ENCODE results near the gene HYLS1.
"Not testable (repeated sequence)": the region's sequence is repeated elsewhere in the genome, so short reads cannot be mapped to it uniquely, and the experiment has no call there.

Gene HYLS1, protein sequence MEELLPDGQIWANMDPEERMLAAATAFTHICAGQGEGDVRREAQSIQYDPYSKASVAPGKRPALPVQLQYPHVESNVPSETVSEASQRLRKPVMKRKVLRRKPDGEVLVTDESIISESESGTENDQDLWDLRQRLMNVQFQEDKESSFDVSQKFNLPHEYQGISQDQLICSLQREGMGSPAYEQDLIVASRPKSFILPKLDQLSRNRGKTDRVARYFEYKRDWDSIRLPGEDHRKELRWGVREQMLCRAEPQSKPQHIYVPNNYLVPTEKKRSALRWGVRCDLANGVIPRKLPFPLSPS

DNA sequence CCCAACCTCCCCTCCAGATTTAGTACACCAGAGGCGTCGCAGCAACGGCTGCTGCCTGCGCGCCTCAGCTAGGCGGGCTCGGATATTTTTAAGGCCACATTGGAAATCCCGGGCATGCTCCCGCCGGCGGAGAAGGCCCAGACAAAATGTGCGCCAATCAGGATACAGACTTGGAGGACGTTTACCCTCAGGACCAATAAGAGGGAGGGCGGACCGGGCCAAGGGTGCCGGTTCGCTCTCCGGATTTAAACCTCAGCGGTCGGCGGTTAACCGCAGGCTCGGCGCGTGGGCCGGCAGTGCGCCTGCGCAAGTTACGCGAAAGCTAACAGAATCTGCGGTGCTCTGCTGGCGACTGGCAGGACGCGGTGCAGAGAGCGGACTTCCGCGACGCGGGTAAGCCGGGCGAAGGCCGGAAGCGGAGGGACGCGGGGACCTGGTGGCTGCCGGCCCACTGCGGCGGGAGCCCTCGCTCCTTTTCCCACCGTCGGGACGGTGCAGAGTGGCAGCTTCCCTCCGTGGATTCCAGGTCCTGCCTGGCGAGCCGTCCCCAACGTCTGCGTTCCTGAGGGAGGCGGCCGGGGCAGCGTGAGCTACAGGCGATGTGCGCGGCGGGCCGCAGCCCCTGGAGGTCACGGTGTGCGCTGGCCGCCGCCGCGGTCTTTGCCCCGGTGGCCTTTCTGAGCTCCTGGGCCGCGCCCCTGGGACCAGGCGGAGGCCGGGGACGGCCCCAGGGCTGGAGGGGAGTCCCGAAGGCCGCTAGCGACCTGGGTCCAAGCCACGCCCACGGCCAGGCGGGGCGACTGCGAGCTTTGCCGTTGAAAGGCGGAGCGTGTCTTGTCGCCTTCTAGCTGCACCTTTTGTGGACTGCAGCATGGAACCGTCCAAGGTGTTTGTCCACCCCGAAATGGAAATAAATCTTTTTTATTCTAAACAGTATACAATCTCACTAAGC lies at the start of gene HYLS1:
Gene HYLS1, plus strand, starts transcription at position 296 of the 952 bp plus-strand sequence. CDS start 11,701 bp downstream, outside the sequence.
- peak; percentile 88 to 93 for DNase-seq (ENCODE audit: low read depth in 2 of 2)

DNA sequence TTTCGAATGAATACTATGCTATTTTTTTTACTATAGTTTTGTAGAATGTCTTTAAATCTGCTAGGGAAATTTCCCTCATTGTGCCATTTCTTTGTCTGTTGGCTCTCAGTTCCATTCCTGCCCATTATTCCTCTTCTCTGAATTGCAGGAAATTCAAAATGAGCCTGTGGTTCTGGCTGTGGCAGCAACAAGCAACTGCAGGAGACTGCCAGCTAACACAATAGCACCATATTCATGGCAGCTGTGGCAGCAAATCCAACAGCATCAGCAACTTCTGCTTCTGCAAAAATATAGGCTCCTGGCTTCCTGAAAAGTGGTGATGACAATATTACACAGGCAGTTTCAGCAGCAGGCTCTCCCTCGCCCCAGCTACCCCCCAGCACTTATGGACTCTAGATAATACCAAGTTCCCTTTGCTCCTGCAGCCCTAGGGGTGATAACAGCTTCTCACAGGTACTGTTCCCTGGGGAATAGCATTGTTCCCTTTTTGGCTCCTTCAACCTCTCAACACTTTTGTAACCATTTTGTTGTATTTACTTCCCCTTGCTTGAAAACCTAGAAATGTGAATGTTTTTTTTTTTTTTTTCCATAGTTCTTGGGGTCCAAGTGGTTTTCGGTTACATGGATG lies 45.0 kb upstream of the HYLS1 start:
- no peak for DNase-seq (ENCODE audit: low read depth in 2 of 2)

DNA sequence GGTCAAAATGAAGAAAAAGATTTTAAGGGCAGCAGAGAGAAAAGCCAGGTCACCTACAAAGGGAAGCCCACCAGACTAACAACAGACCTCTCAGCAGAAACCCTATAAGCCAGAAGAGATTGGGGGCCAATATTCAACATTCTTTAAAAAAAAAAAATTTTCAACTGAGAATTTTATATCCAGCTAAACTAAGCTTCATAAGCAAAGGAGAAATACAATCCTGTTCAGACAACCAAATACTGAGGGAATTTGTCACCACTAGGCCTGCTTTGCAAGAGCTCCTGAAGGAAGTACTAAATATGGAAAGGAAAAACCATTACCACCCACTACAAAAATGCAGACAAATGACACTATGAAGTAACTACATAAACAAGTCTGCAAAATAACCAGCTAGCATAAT lies 41.3 kb upstream of the HYLS1 start:
- no peak for DNase-seq (ENCODE audit: low read depth in 2 of 2)

DNA sequence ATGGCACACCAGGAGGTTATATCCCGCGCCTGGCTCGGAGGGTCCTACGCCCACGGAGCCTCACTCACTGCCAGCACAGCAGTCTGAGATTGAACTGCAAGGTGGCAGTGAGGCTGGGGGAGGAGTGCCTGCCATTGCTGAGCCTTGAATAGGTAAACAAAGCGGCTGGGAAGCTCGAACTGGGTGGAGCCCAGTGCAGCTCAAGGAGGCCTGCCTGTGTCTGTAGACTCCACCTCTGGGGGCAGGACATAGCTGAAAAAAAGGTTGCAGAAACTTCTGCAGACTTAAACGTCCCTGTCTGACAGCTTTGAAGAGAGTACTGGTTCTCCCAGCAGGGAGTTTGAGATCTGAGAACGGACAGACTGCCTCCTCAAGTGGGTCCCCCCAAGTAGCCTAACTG lies 29.8 kb upstream of the HYLS1 start:
- DNase-seq (ENCODE audit: low read depth in 2 of 2), result not testable (repeated sequence)

DNA sequence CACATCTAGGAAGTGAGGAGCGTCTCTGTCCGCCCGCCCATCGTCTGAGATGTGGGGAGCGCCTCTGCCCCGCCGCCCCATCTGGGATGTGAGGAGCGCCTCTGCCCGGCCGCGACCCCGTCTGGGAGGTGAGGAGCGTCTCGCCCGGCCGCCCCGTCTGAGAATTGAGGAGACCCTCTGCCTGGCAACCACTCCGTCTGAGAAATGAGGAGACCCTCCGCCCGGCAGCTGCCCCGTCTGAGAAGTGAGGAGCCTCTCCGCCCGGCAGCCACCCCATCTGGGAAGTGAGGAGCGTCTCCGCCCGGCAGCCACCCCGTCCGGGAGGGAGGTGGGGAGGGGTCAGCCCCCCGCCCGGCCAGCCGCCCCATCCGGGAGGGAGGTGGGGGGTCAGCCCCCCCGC lies 24.7 kb upstream of the HYLS1 start:
- not testable (repeated sequence) for DNase-seq (ENCODE audit: low read depth in 2 of 2)

DNA sequence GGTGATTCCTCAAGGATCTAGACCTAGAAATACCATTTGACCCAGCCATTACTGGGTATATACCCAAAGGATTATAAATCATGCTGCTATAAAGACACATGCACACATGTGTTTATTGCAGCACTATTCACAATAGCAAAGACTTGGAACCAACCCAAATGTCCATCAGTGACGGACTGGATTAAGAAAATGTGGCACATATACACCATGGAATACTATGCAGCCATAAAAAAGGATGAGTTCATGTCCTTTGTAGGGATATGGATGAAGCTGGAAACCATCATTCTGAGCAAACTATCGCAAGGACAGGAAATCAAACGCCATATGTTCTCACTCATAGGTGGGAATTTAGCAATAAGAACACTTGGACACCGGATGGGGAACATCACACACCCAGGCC lies 22.1 kb upstream of the HYLS1 start:
- DNase-seq (ENCODE audit: low read depth in 2 of 2), result not testable (repeated sequence)

DNA sequence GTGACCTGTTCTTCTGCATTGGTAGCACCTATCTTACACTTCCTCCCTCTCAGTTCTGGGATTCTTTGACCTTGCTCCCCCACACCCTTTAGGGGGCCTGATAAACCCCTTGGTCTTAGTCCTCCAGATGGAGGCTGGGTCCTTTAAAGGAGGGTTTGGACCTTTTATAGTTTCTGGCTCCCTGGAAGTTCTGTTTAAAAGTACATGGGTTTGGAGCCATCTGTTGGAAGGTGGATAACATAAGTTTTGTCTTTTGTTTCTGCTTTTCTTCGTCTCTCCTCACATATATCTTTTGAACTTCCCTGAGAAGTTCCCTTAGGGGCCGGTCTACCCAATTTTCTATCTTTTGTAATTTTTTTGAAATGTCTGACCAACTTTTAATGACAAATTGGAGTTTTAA lies 17.9 kb upstream of the HYLS1 start:
- DNase-seq (ENCODE audit: low read depth in 2 of 2), result no peak

DNA sequence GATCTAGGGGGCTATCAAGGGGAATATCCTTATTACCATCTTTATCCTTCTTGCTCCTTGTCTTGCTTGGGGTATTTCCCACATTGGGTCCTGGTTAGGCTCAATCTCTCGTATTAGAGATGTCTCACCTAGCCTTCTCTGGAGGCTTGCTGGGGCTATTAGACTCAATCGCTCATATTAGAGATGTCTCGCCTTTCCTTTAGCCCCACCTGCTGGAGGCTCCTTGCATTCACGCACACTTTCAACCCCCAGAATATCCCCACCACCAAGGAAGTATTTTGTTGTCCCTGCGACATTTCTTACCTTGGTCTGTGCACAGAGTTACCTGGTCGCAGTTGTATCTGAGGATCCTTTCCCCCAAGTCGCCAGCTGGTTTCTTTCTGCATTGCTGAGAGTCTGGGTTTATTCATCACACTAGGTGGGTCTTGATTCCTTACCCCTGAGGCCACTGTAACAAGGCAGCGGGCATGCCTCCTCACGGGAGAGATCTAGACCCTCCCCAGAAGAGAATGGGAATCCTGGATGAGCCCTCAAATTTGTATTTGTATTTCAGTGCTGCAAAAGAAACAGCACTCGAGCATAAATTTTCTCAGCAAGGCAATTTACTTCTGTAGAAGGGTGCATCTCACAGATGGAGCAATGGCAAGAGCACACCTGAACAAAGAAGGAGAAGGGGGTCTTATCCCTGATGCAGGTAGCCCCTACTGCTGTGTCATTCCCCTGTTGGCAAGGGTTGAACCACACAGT lies 15.9 kb upstream of the HYLS1 start:
- no peak for DNase-seq (ENCODE audit: low read depth in 2 of 2)

DNA sequence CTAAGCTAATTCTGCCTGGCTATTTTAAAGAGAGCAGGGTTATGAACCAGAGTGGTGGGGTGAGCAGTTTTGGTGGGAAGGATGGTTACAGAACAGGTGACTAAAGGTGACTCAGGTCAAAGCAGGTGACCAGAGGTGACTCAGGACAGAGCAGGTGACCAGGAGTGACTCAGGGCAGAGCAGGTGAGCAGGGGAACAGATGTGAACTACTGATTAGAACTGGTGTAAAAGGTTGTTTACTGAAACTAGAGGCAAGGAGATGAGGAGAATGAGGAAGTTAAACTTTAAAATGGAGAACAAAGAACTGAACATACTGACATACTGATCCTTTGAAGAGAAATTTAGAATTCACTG lies 15.4 kb upstream of the HYLS1 start:
- DNase-seq (ENCODE audit: low read depth in 2 of 2), result no peak

DNA sequence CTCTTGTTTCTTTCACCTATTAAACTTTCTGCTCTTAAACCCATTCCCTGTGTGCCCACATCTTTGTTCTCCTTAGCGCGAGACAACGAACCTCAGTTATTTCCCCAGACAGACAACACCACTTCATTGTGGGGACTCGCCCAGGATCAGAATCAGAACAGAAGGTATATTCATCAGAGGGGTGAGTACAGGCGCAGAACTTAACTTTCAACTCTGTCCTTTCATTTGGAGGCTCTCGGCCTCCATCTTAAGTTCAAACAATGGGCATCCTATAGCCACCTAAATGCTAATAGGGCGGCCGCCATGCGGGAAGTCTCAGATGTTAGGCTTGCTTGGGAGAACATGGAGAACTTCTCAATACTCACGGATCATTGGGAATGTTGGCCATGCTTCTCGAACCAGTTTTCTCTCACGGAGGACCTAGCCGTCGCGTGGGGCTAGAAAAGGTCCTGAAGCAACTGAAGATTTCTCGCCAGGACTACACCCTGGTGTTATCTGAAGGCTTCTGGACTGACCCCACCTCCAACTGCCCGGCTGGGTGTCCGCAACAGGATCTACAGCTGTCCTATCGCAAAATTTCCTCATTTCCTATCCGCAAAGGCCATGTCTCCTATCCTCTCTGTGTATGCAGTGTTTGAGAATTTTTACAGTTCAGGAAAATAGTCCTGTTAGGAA lies 13.4 kb upstream of the HYLS1 start:
- no peak for DNase-seq (ENCODE audit: low read depth in 2 of 2)

DNA sequence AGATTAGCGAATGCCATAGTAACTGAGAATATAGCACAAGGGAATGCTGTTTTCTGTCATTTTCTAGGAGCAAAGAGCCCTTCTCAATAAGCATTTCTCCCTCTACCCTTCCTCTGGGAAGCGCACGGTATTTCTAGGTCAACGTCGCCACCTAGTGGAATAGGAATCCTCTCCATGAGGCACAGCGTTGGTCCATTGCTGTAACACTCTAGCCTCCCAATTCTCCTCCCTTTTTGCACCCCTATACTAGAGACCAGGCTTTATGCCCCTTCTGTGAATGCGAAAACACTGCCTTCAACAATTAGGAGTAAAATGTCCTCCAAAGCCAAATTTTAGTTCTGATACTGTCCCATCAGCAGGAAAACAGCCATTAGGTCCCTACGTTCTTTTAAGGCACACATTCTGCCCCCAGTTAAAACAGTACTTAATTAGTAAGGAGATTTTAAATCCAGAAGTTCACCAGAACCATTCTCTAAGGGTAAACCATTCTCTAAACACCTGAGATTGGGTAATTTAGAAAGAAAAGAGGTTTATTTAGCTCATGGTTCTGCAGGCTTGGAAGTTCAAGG lies 12.8 kb upstream of the HYLS1 start:
- peak; percentile 27 to 31 for DNase-seq (ENCODE audit: low read depth in 2 of 2)

DNA sequence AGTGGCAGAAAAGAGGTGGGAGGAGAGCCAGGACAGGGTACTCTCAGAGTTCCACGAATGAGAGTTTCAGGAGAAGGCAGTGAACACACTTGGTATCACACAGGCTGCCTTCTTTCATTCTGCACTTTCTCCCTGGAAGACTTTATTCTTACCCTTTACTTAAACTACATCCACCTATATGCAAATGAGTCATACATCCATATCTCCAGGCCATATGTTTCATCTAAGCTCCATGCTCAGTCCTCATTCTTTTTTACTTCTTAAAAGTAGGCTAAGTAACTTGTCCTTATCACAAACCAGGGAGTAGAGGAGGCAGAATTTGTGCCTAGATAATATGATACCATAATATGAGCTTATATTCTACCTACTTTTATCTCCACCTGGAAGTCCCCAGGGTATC lies 6.2 kb upstream of the HYLS1 start:
- DNase-seq (ENCODE audit: low read depth in 2 of 2), result no peak

DNA sequence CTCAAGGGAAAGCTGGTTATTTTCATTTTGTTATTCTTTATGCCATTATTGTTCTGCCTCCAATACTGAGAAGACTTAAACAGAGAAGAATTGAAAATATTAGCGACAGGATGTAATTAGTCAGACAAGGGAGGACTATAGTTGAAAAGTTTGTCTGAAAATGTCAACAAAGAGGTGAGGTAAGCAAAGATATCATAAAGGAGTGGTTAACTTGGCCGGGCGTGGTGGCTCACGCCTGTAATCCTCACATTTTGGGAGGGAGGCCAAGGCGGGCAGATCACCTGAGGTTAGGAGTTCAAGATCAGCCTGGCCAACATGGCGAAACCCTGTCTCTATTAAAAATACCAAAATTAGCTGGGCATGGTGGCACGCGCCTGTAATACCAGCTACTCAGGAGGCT lies 4.1 kb upstream of the HYLS1 start:
- no peak for DNase-seq (ENCODE audit: low read depth in 2 of 2)

DNA sequence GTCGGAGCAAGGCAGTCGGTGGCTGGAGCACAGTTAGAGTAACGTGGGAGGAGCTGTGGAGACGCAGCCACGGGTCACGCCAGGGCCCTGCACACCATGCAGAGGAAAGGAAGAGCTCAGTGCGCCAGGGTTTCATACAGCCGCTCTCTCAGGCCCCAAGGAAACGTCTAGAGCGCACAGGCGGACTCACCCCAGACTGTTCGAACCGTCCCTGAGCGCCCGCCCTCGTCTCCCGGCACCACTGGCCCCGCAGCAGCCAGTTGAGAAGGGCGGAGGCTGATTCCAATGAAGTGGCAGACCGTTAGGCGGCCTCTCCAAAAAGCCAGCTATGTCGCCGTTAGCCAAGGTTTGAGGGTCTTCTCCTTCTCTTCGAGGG lies 483 bp upstream of the HYLS1 start:
- peak; percentile 11 to 20 for DNase-seq (ENCODE audit: low read depth in 2 of 2)

DNA sequence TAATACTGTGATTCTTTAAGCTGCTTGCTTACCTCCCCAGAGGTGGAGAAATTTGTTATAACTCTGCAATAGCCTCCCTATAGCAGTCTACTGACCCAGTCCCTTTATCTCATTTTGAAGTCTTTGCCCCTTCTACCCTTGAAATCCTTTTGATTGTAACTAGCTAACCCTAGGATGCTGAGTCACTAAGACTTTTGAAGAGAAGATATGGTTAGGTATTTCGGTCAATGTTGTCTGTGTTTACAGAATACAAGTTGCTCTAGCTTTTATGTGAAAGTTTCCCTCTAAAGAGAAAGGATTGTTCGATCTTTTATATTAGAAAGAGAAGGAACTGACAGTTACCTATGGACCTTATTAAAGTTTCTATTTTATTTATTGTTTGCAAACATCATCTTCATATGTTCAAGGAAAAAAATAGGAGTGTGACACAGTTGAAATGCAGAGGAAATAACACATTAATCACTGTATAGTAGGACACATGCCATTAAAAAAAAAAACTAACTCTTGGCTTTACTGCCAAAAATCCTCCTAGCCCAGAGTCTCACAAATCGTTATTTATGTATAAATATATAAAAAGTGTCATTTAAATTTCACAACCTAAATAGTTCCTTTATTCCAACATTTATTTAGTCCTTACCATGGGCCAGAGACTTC lies 3.1 kb downstream of the HYLS1 start:
- DNase-seq (ENCODE audit: low read depth in 2 of 2), result no peak

DNA sequence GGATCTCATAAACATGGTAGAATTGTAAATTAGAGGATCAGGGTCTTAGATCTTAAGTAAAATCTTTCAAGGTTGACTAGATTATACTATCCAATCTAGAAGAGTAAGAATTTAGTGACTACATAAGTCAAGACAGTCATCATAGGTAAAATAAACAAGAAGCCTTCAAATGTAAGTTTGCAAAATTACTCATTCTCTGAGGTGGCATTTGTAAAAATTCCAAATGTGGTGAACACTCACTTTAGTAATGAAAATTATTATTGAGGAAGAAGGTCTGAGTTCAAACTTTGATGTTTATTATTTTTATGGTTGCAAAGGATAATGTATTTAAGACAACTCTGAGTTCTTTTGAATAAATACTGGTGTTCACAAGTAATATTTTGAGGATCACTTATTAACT lies 4.6 kb downstream of the HYLS1 start:
- DNase-seq (ENCODE audit: low read depth in 2 of 2), result no peak

DNA sequence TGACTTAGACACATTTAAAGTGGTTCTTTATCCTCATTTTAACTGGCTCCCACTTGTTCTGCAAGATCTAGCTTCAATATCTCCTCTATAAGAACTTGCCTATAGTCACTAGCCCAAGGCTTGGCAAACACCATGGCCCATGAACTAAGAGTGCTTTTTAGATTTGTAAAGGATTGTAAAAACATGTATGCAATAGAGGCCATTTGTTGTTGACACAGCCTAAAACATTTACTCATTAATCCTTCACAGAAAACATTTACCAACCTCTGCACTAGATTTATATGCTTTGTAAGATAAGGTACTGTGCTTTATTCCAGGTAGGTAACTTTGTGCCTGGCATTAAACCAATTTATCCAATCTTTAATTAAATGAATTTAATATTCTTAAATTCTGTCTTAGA lies 5.5 kb downstream of the HYLS1 start:
- no peak for DNase-seq (ENCODE audit: low read depth in 2 of 2)

DNA sequence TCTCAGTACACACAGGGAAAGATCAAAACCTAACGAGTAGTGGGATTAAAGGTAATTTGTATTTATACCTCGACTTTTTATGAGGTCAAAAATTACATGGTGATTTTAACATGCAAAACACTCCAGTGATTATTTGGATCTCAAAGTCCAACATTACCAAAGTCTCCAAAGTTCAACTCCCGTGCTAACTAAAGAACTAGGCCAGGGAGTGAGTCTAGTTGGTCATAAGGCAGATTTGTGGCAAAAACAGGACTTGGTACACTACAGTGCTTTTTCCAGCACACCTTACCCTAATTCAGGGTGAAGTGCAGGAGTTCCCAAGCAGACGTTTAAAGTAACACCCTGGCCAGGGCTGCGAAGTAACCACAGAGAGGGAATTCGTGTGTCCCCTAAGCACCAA lies 14.4 kb downstream of the HYLS1 start:
- no peak for DNase-seq (ENCODE audit: low read depth in 2 of 2)

DNA sequence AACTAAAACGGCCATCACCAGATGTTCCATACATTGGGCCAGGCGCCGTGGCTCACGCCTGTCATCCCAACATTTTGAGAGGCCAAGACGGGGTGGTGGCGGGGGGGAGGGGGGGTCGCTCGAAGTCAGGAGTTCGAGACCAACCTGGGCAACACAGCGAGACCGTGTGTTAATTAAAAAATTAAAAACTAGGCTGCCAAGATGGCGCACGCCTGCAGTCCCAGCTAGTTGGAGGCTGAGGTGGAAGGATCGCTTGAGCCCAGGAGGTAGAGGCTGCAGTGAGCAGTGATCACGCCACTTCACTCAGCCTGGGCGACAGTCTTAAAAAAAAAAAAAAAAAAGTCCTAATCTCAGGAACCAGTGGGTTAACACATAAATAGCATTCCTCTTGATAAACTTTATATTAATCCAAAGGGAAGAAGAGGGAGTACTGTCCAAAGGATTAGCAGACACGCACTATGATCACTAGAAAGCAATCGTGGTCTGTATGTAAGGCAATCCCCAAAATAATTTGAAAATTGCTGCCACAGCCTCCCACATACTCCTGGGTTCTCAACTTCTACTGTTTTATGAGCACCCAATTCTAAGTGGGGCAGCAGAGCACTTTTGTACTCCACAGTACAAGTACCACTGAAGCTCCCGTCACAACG lies 14.9 kb downstream of the HYLS1 start:
- no peak for DNase-seq (ENCODE audit: low read depth in 2 of 2)
